DOHH2 (cell line): Measurements from ENCODE around the gene CYP46A1.

Source experiments
- CTCF ChIP-seq: fragments of 200-600 bp; sonication (generic); IDR thresholded peaks from one replicate; pipeline ENCODE4 v1.5.1; 2014; ENCODE audit warnings: antibody characterized with exemption, mild to moderate bottlenecking, low read depth, low read length; ENCODE audit not compliant: poor library complexity, severe bottlenecking
- EZH2phosphoT487 ChIP-seq: fragments of 200-600 bp; sonication (generic); IDR thresholded peaks from 2 replicates; pipeline ENCODE4 v1.6.1; 2017; ENCODE audit warnings: borderline replicate concordance, mild to moderate bottlenecking, antibody characterized with exemption, low read length, moderate library complexity, mixed read lengths

- TF ChIP-seq CTCF (no peak), EZH2phosphoT487 (no peak)
These were observed 74.2 kb downstream of the CYP46A1 start for GRCh38 chr14:99758121-99758821.
